Measurements from ENCODE around the gene KIAA0825. TPM values are rescaled to one million over a fixed set of nuclear protein-coding genes. Genes with fewer than 3 reads are reported as not detected.

KIAA0825 gene
- total RNA-seq, 1 experiment from 2014 or later, result 1.3 TPM

DNA sequence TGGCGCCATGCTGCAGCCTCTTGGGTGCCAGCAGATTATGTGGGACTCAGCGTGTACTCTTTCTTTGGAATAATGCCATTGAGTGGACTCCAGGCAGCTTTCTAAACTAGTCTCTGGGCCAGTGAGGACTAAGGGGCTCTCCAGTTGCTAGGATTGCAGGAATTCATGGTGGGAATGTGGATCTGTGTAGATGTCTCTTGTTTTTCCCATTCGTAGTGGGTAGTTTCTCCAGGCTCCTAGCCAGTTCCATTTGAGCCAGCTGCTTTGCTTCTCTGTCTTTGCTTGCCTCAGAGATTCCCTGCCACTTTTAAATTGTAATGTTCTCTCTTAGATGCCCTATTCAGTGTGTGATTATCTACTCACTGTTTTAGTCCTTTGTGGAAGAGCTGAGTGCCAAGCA lies 42.7 kb upstream of the KIAA0825 start (continued):
- TF ChIP-seq, protein P1, sequence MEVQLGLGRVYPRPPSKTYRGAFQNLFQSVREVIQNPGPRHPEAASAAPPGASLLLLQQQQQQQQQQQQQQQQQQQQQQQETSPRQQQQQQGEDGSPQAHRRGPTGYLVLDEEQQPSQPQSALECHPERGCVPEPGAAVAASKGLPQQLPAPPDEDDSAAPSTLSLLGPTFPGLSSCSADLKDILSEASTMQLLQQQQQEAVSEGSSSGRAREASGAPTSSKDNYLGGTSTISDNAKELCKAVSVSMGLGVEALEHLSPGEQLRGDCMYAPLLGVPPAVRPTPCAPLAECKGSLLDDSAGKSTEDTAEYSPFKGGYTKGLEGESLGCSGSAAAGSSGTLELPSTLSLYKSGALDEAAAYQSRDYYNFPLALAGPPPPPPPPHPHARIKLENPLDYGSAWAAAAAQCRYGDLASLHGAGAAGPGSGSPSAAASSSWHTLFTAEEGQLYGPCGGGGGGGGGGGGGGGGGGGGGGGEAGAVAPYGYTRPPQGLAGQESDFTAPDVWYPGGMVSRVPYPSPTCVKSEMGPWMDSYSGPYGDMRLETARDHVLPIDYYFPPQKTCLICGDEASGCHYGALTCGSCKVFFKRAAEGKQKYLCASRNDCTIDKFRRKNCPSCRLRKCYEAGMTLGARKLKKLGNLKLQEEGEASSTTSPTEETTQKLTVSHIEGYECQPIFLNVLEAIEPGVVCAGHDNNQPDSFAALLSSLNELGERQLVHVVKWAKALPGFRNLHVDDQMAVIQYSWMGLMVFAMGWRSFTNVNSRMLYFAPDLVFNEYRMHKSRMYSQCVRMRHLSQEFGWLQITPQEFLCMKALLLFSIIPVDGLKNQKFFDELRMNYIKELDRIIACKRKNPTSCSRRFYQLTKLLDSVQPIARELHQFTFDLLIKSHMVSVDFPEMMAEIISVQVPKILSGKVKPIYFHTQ (CRISPR knock-in tag; IDR thresholded peaks at IDR 0.05), result no peak

DNA sequence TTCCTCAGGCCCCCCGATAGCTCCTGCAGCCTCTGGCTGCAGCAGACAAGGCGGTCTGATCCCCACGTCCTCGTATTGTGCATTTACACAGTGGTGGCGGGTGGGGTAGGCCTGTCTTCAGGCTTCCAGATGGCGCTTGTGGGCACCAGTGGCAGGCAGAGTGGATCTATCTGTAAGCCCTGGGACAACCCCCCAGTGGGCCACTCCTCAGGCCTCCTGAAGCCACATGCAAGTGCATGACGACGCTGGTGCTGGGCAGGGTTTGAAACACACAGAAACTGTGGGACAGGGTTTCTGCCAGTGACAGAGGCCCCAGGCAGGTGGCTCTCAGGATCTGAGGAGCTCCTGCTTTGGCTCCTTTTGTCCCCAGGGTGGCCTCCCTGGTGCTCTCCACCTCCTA lies 42.1 kb upstream of the KIAA0825 start:
- H3K36me3 Mint-ChIP-seq, result peaks cover 51% of the 10 kb centered on the region
- no peaks in the 10 kb centered on the region for H3K4me1 Mint-ChIP-seq
- no peak for ATAC-seq
- no peak for DNase-seq (ENCODE audit: low spot score)
- no peak overlapping the region for H3K27ac Mint-ChIP-seq
- POLR2A ChIA-PET, result no interaction called here
- TF ChIP-seq ZNF121 (CRISPR knock-in tag; IDR thresholded peaks at IDR 0.05) (no peak), ZNF416 (CRISPR knock-in tag; IDR thresholded peaks at IDR 0.05) (no peak), SMAD4 (CRISPR knock-in tag; IDR thresholded peaks at IDR 0.05) (no peak), CREM (CRISPR knock-in tag; IDR thresholded peaks at IDR 0.05) (no peak)
- TF ChIP-seq, protein P2, sequence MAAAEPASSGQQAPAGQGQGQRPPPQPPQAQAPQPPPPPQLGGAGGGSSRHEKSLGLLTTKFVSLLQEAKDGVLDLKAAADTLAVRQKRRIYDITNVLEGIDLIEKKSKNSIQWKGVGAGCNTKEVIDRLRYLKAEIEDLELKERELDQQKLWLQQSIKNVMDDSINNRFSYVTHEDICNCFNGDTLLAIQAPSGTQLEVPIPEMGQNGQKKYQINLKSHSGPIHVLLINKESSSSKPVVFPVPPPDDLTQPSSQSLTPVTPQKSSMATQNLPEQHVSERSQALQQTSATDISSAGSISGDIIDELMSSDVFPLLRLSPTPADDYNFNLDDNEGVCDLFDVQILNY (CRISPR knock-in tag; IDR thresholded peaks at IDR 0.05), result no peak
- H3K27me3 Mint-ChIP-seq (ENCODE audit: low read depth), result no peaks in the 10 kb centered on the region
- CTCF ChIA-PET, result no interaction called here
- peaks cover 36% of the 10 kb centered on the region for H3K9me3 Mint-ChIP-seq
- no peak overlapping the region for H3K4me3 Mint-ChIP-seq

DNA sequence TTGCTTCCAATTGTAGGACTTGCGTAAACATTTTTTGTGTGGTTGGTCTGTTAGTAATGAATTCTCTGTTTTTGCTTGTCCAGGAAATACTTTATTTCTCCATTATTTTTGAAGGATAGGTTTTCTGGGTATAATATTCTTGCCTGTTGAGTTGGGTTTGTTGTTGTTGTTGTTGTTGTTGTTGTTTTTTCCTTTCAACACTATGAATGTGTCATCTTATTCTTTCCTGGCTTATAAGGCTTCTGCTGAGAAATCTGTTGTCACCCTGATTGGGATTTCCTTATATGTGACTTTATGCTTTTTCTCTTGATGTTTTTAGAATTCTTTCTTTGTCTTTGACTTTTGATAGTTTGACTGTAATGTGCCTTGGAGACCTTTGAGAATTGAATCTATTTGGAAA lies 39.9 kb upstream of the KIAA0825 start:
- H3K27me3 Mint-ChIP-seq (ENCODE audit: low read depth), result no peaks in the 10 kb centered on the region
- no peak overlapping the region for H3K4me3 Mint-ChIP-seq
- H3K9me3 Mint-ChIP-seq, result peaks cover 54% of the 10 kb centered on the region
- TF ChIP-seq SMAD3 (CRISPR knock-in tag; IDR thresholded peaks at IDR 0.05; ENCODE audit: borderline replicate concordance), result no peak
- TF ChIP-seq MXD4 (CRISPR knock-in tag; IDR thresholded peaks at IDR 0.05; ENCODE audit: borderline replicate concordance), result no peak
- no peak for TF ChIP-seq RORB (CRISPR knock-in tag; IDR thresholded peaks at IDR 0.05)
- TF ChIP-seq ELF4 (CRISPR knock-in tag; IDR thresholded peaks at IDR 0.05; ENCODE audit: low read depth), result no peak
- TF ChIP-seq, protein P3, sequence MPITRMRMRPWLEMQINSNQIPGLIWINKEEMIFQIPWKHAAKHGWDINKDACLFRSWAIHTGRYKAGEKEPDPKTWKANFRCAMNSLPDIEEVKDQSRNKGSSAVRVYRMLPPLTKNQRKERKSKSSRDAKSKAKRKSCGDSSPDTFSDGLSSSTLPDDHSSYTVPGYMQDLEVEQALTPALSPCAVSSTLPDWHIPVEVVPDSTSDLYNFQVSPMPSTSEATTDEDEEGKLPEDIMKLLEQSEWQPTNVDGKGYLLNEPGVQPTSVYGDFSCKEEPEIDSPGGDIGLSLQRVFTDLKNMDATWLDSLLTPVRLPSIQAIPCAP (CRISPR knock-in tag; IDR thresholded peaks at IDR 0.05), result no peak
- ATAC-seq (no peak), DNase-seq (ENCODE audit: low spot score) (no peak)
- H3K27ac Mint-ChIP-seq, result no peak overlapping the region
- ChIA-PET POLR2A (no interaction called here), CTCF (no interaction called here)
- no peaks in the 10 kb centered on the region for H3K4me1 Mint-ChIP-seq
- H3K36me3 Mint-ChIP-seq, result peaks cover 62% of the 10 kb centered on the region

GRCh38 chr5:94649874-94650273 lies 31.5 kb upstream of the KIAA0825 start:
- Mint-ChIP-seq H3K27ac (no peak overlapping the region), H3K36me3 (peaks cover 24% of the 10 kb centered on the region), H3K9me3 (peaks cover 12% of the 10 kb centered on the region), H3K4me1 (no peaks in the 10 kb centered on the region), H3K4me3 (no peak overlapping the region), H3K27me3 (ENCODE audit: low read depth) (no peaks in the 10 kb centered on the region)
- ChIA-PET POLR2A (interaction anchor here (0.7 kb wide), 1 partner anchor 1129 kb away, joined by 4 read pairs; no protein-coding TSS in a partner anchor), CTCF (no interaction called here)
- no peak for DNase-seq (ENCODE audit: low spot score)
- no peak for ATAC-seq
- TF ChIP-seq MXD4 (CRISPR knock-in tag; IDR thresholded peaks at IDR 0.05; ENCODE audit: borderline replicate concordance) (no peak), ATF1 (CRISPR knock-in tag; IDR thresholded peaks at IDR 0.05) (no peak), FOXP4 (CRISPR knock-in tag; IDR thresholded peaks at IDR 0.05) (no peak), ELF4 (CRISPR knock-in tag; IDR thresholded peaks at IDR 0.05; ENCODE audit: low read depth) (no peak), ZBTB21 (CRISPR knock-in tag; IDR thresholded peaks at IDR 0.05; ENCODE audit: borderline replicate concordance) (no peak), ESRRA (CRISPR knock-in tag; IDR thresholded peaks at IDR 0.05; ENCODE audit: borderline replicate concordance) (no peak), KAT7 (CRISPR knock-in tag; IDR thresholded peaks at IDR 0.05; ENCODE audit: borderline replicate concordance) (no peak)
- TF ChIP-seq, protein P4, sequence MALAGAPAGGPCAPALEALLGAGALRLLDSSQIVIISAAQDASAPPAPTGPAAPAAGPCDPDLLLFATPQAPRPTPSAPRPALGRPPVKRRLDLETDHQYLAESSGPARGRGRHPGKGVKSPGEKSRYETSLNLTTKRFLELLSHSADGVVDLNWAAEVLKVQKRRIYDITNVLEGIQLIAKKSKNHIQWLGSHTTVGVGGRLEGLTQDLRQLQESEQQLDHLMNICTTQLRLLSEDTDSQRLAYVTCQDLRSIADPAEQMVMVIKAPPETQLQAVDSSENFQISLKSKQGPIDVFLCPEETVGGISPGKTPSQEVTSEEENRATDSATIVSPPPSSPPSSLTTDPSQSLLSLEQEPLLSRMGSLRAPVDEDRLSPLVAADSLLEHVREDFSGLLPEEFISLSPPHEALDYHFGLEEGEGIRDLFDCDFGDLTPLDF (CRISPR knock-in tag; IDR thresholded peaks at IDR 0.05), result no peak
- TF ChIP-seq, protein P5, sequence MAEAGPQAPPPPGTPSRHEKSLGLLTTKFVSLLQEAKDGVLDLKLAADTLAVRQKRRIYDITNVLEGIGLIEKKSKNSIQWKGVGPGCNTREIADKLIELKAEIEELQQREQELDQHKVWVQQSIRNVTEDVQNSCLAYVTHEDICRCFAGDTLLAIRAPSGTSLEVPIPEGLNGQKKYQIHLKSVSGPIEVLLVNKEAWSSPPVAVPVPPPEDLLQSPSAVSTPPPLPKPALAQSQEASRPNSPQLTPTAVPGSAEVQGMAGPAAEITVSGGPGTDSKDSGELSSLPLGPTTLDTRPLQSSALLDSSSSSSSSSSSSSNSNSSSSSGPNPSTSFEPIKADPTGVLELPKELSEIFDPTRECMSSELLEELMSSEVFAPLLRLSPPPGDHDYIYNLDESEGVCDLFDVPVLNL (CRISPR knock-in tag; IDR thresholded peaks at IDR 0.05; ENCODE audit: borderline replicate concordance, low read depth), result no peak
- TF ChIP-seq, protein P6, sequence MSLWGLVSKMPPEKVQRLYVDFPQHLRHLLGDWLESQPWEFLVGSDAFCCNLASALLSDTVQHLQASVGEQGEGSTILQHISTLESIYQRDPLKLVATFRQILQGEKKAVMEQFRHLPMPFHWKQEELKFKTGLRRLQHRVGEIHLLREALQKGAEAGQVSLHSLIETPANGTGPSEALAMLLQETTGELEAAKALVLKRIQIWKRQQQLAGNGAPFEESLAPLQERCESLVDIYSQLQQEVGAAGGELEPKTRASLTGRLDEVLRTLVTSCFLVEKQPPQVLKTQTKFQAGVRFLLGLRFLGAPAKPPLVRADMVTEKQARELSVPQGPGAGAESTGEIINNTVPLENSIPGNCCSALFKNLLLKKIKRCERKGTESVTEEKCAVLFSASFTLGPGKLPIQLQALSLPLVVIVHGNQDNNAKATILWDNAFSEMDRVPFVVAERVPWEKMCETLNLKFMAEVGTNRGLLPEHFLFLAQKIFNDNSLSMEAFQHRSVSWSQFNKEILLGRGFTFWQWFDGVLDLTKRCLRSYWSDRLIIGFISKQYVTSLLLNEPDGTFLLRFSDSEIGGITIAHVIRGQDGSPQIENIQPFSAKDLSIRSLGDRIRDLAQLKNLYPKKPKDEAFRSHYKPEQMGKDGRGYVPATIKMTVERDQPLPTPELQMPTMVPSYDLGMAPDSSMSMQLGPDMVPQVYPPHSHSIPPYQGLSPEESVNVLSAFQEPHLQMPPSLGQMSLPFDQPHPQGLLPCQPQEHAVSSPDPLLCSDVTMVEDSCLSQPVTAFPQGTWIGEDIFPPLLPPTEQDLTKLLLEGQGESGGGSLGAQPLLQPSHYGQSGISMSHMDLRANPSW (CRISPR knock-in tag; conservative IDR thresholded peaks at IDR 0.05; ENCODE audit: low read depth), result no peak
